Stimulated activated CD8-positive, alpha-beta memory T cell treated with anti-CD3 and anti-CD28 coated beads, Interleukin-7, amount 100 ng/mL, for 4 hours (primary cell): ENCODE results near the gene SYT8.
"Not testable (repeated sequence)": the region's sequence is repeated elsewhere in the genome, so short reads cannot be mapped to it uniquely, and the experiment has no call there.

Experiments
- DNase-seq, 2 donors: peaks; one replicate each; pipeline ENCODE4 v3.0.0-alpha.2; 2020; ENCODE audit warnings: low read depth in 2 of 2

The SYT8 gene

GRCh38 chr11:1834779-1835670 is at the start of gene SYT8:
SYT8 (plus strand) TSS chr11:1834990; CDS start chr11:1835106, 116 bp downstream.
- no peak for DNase-seq

GRCh38 chr11:1785749-1786413 is 48.9 kb upstream of the SYT8 start:
- DNase-seq, result no peak

- no peak for DNase-seq
These were observed 48.3 kb upstream of the SYT8 start for GRCh38 chr11:1786466-1786865.

GRCh38 chr11:1791912-1792311 is 42.9 kb upstream of the SYT8 start:
- DNase-seq, result no peak

GRCh38 chr11:1792461-1792860 is 42.3 kb upstream of the SYT8 start:
- DNase-seq, result no peak

- no peak for DNase-seq
These were observed 41.7 kb upstream of the SYT8 start for GRCh38 chr11:1793081-1793480.

GRCh38 chr11:1796413-1797011 is 38.3 kb upstream of the SYT8 start:
- DNase-seq, result no peak

- DNase-seq, result no peak
These were observed 37.2 kb upstream of the SYT8 start for GRCh38 chr11:1797391-1798125.

- DNase-seq, result no peak
These were observed 31.5 kb upstream of the SYT8 start for GRCh38 chr11:1803246-1803645.

- not testable (repeated sequence) for DNase-seq
These were observed 30.8 kb upstream of the SYT8 start for GRCh38 chr11:1803835-1804519.

GRCh38 chr11:1805525-1805924 is 29.3 kb upstream of the SYT8 start:
- DNase-seq, result no peak

GRCh38 chr11:1807264-1807995 is 27.4 kb upstream of the SYT8 start:
- no peak for DNase-seq

- no peak for DNase-seq
These were observed 24.0 kb upstream of the SYT8 start for GRCh38 chr11:1810761-1811160.

GRCh38 chr11:1812274-1812673 is 22.5 kb upstream of the SYT8 start:
- DNase-seq, result no peak

- DNase-seq, result no peak
These were observed 22.0 kb upstream of the SYT8 start for GRCh38 chr11:1812801-1813200.

- not testable (repeated sequence) for DNase-seq
These were observed 21.4 kb upstream of the SYT8 start for GRCh38 chr11:1813356-1813755.

GRCh38 chr11:1814691-1815090 is 20.1 kb upstream of the SYT8 start:
- DNase-seq, result no peak

- no peak for DNase-seq
These were observed 19.5 kb upstream of the SYT8 start for GRCh38 chr11:1815311-1815710.

- no peak for DNase-seq
These were observed 19.0 kb upstream of the SYT8 start for GRCh38 chr11:1815751-1816150.

GRCh38 chr11:1817000-1817399 is 17.8 kb upstream of the SYT8 start:
- DNase-seq, result no peak

GRCh38 chr11:1817511-1817910 is 17.3 kb upstream of the SYT8 start:
- no peak for DNase-seq
